Body of pancreas (tissue), 4 donors: ENCODE data around the gene KLK1.

Experiments used
- CTCF ChIP-seq, 7 experiments: fragments of 450-650 bp in 4 of 7; fragments of 200-600 bp in 3 of 7; sonication (generic) in 3 of 7; IDR thresholded peaks; one replicate each; pipeline ENCODE4 v1.5.1; 2016 to 2019; ENCODE audit warnings: antibody characterized with exemption in 7 of 7
- POLR2A ChIP-seq, 3 donors: fragments of 450-650 bp; IDR thresholded peaks; one replicate each; pipeline ENCODE4 v1.6.1; 2016; ENCODE audit warnings: antibody characterized with exemption in 3 of 3, mild to moderate bottlenecking in 2 of 3

DNA sequence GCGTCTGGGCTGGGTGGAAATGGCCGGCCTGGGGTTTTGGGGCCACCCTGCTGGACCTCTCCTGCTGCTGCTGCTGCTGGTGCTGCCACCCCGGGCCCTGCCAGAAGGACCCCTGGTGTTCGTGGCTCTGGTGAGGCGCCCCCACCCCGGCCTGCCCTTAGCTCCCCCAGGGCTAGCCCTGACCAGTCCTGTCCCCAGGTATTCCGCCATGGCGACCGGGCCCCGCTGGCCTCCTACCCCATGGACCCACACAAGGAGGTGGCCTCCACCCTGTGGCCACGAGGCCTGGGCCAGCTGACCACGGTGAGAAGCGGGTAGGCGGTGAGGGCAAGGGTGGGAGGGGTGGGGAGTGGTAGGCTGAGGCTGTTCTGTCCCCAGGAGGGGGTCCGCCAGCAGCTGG is 33.2 kb downstream of the KLK1 start, which contains the start of gene ACP4:
- no peak for TF ChIP-seq CTCF (IDR thresholded peaks at IDR 0.05)
- no peak for TF ChIP-seq POLR2A (IDR thresholded peaks at IDR 0.05)
